ELF-1 (cell line): Measurements from ENCODE around the gene HOXA9.
A peak's percentile ranks its signal among the peaks of the same experiment; 100 is the strongest.

ENCODE experiments used
- DNase-seq: peaks from one replicate; pipeline ENCODE4 v3.0.0-alpha.2; 2016; ENCODE audit warnings: low read depth, low spot score

The HOXA9 gene

GRCh38 chr7:27176962-27177794 lies 11.8 kb upstream of the HOXA9 start:
- DNase-seq = no peak

GRCh38 chr7:27176524-27176845 lies 11.1 kb upstream of the HOXA9 start:
- no peak for DNase-seq

GRCh38 chr7:27175626-27176523 lies 10.5 kb upstream of the HOXA9 start:
- peak; percentile 66 for DNase-seq

GRCh38 chr7:27174874-27175625 lies 9.7 kb upstream of the HOXA9 start:
- peak; percentile 27 for DNase-seq

GRCh38 chr7:27173956-27174873 lies 8.9 kb upstream of the HOXA9 start, which contains the start of gene HOXA10:
Gene HOXA10, minus strand, starts transcription at chr7:27174320. Its CDS starts 14 bp downstream, at chr7:27174306.
- DNase-seq = peak; percentile 42

- DNase-seq = peak; percentile 44
Observed at GRCh38 chr7:27173511-27173955, 8.2 kb upstream of the HOXA9 start.

- DNase-seq = peak; percentile 70
Observed at GRCh38 chr7:27172823-27173510, 7.6 kb upstream of the HOXA9 start.

- no peak for DNase-seq
Observed at GRCh38 chr7:27172315-27172774, 7.0 kb upstream of the HOXA9 start.

- peak; percentile 70 for DNase-seq
Observed at GRCh38 chr7:27171637-27172314, 6.4 kb upstream of the HOXA9 start.

- DNase-seq = peak; percentile 77
Observed at GRCh38 chr7:27171325-27171636, 5.9 kb upstream of the HOXA9 start.

GRCh38 chr7:27170426-27171324 lies 5.3 kb upstream of the HOXA9 start:
- no peak for DNase-seq

- DNase-seq = peak; percentile 70
Observed at GRCh38 chr7:27169658-27170425, 4.5 kb upstream of the HOXA9 start.

- DNase-seq = peak; percentile 61
Observed at GRCh38 chr7:27168265-27168947, 3.1 kb upstream of the HOXA9 start.

- DNase-seq = no peak
Observed at GRCh38 chr7:27167916-27168264, 2.6 kb upstream of the HOXA9 start.

GRCh38 chr7:27166531-27167505 lies 1.5 kb upstream of the HOXA9 start:
- DNase-seq = peak; percentile 68

- DNase-seq = peak; percentile 44
Observed at GRCh38 chr7:27165996-27166530, 726 bp upstream of the HOXA9 start.
